Measurements from ENCODE around the gene BCORL1.

The BCORL1 gene

GRCh38 chrX:130060122-130061069, 78.0 kb downstream of the BCORL1 start:
- DNase-seq (ENCODE audit: low read depth in 2 of 2): peak; percentile 59 to 65
- peak; percentile 47 for TF ChIP-seq CTCF (IDR thresholded peaks at IDR 0.05; ENCODE audit: low read depth, low read length)
- H3K4me3 ChIP-seq (replicated peaks in 1 of 2; ENCODE audit: low read depth in 2 of 2, low read length in 2 of 2): peak overlapping the region; percentile 50 to 54

DNA sequence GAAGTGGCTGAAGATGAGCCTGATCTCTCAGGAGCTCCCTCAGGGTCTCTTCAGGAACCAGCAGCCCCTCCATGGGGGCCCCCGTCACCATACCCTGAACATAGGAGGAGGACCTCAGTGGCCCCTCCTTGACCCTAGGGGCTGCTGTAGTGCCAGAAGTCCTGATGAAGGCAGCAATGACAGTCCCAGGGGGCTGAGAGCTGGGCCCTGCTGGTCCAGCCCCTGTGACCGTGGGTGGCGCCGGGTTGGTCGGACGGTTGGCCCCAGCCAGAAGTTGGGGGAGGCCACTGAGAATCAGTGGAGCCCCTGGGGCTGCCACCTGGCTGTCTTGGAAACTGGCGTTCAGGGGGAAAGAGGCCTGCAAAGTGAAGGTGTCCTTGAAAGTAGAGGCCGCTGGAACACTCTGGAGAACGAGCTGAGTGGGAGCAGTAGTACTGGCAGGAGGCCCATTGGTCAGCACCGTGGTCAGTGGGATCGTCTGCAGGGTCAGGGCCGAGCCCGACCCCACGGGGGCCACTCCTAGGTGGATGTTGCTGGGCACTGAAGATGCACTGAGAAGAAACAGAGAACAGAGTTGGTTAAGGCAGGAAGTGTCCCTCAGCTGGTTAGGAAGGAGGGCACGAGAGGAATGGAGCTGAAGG, 84.7 kb downstream of the BCORL1 start:
- TF ChIP-seq CTCF (IDR thresholded peaks at IDR 0.05; ENCODE audit: low read depth, low read length): no peak
- H3K4me3 ChIP-seq (replicated peaks in 1 of 2; ENCODE audit: low read depth in 2 of 2, low read length in 2 of 2): no peak overlapping the region
- DNase-seq (ENCODE audit: low read depth in 2 of 2): no peak

DNA sequence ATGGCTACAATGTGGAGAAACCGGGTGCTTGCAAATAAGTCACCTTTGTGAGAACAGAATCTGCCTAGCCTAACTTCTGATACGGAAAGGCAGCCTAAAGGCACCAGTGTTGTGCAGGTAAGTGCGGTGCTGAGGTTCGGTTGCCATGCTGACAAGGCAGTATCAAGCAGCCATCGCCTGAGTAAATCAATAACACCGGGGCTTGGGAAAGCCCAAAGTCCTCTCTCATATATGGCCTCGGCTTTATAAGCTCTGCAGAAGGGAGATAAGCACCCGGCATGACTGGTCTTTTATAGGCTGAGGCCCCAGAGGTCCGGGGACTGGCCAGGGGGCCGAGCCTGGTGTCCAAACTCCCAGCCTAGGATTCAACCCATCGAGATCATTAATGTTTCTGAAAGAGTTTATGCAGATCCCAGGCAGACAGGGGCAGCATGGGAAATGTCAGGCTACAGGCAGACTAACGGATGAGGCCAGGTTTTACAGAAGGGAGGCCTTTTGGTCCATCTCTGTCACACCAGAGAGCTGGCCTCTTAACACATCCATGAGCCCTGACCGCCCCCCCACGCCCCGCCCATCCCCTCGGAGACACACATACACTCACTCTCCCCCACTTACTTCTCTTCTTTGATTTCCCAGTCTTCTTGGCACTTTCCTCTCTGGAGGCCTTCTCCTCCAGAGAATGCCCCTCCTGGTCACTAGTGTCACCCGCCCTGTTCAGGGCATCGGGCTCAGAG, 89.3 kb downstream of the BCORL1 start:
- no peak for DNase-seq (ENCODE audit: low read depth in 2 of 2)
- H3K4me3 ChIP-seq (replicated peaks in 1 of 2; ENCODE audit: low read depth in 2 of 2, low read length in 2 of 2): no peak overlapping the region
- TF ChIP-seq CTCF (IDR thresholded peaks at IDR 0.05; ENCODE audit: low read depth, low read length): no peak

GRCh38 chrX:130072345-130072740, 89.9 kb downstream of the BCORL1 start:
- H3K4me3 ChIP-seq (replicated peaks in 1 of 2; ENCODE audit: low read depth in 2 of 2, low read length in 2 of 2): no peak overlapping the region
- DNase-seq (ENCODE audit: low read depth in 2 of 2): no peak
- no peak for TF ChIP-seq CTCF (IDR thresholded peaks at IDR 0.05; ENCODE audit: low read depth, low read length)

- no peak overlapping the region for H3K4me3 ChIP-seq (replicated peaks in 1 of 2; ENCODE audit: low read depth in 2 of 2, low read length in 2 of 2)
- TF ChIP-seq CTCF (IDR thresholded peaks at IDR 0.05; ENCODE audit: low read depth, low read length): no peak
- no peak for DNase-seq (ENCODE audit: low read depth in 2 of 2)
Observed at GRCh38 chrX:130075777-130076176, 93.3 kb downstream of the BCORL1 start.

GRCh38 chrX:130079824-130080406, 97.5 kb downstream of the BCORL1 start:
- peak; percentile 77 to 84 for DNase-seq (ENCODE audit: low read depth in 2 of 2)
- H3K4me3 ChIP-seq (replicated peaks in 1 of 2; ENCODE audit: low read depth in 2 of 2, low read length in 2 of 2): no peak overlapping the region
- peak; percentile 58 for TF ChIP-seq CTCF (IDR thresholded peaks at IDR 0.05; ENCODE audit: low read depth, low read length)
